Progenitor cell of endocrine pancreas (in vitro differentiated cells): ENCODE measurements around the gene ARHGAP15. TPM values are rescaled to one million over a fixed set of nuclear protein-coding genes. Genes with fewer than 3 reads are reported as not detected.

Experiments used
- DNase-seq: peaks from one replicate; pipeline ENCODE4 v3.0.0; 2021; ENCODE audit warnings: low spot score; ENCODE audit not compliant: unreplicated experiment
- H3K27ac Mint-ChIP-seq: 2 replicates; pipeline ENCODE4 v1.8.0; 2021; ENCODE audit warnings: mild to moderate bottlenecking, moderate library complexity, mixed read lengths
- H3K27me3 Mint-ChIP-seq: 2 replicates; pipeline ENCODE4 v1.8.0; 2021; ENCODE audit warnings: mixed read lengths
- H3K36me3 Mint-ChIP-seq: 2 replicates; pipeline ENCODE4 v1.8.0; 2022; ENCODE audit warnings: mixed read lengths; ENCODE audit not compliant: insufficient read depth
- H3K4me1 Mint-ChIP-seq: 2 replicates; pipeline ENCODE4 v1.8.0; 2021; ENCODE audit warnings: low read depth, mixed read lengths
- H3K4me3 Mint-ChIP-seq: 2 replicates; pipeline ENCODE4 v1.8.0; 2021; ENCODE audit warnings: low read depth, mild to moderate bottlenecking, moderate library complexity, mixed read lengths
- H3K9me3 Mint-ChIP-seq: 2 replicates; pipeline ENCODE4 v1.8.0; 2021; ENCODE audit warnings: low read depth, mixed read lengths
- total RNA-seq: library from RNA; stranded (reverse); gene quantifications from 2 replicates; pipeline ENCODE4 v1.2.1, GENCODE V29; 2021
- TF ChIP-seq, protein P1 (sequence below): fragments of 200-600 bp; sonication (generic); IDR thresholded peaks from one replicate; pipeline ENCODE4 v1.5.0; 2021; ENCODE audit warnings: antibody characterized with exemption, mild to moderate bottlenecking; ENCODE audit not compliant: unreplicated experiment

Gene ARHGAP15
- total RNA-seq, 1 donor from 2014 or later = not detected

DNA sequence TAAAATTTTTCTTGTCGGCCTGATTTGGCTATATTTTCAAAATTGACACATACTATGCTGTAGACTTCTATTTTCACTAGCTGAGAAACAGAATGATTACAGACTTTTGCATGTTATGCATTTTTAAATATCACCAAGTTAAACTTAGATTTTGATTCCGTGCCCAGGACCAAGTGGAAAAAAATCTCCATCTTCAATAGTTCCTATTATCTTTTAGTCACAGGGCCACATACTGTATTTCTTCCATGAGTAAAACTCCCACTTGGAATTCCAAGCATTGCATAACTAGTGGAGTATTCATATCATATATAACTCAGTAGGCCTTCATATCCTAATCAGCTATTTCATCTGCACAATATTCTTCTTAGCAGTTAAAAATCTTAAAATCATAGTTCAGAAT lies 470.9 kb downstream of the ARHGAP15 start:
- H3K36me3 Mint-ChIP-seq = no peaks in the 10 kb centered on the region
- peaks cover 2% of the 10 kb centered on the region for H3K9me3 Mint-ChIP-seq
- no peak overlapping the region for H3K27ac Mint-ChIP-seq
- peaks cover 30% of the 10 kb centered on the region for H3K27me3 Mint-ChIP-seq
- DNase-seq = no peak
- H3K4me3 Mint-ChIP-seq = no peak overlapping the region
- TF ChIP-seq, protein P1, sequence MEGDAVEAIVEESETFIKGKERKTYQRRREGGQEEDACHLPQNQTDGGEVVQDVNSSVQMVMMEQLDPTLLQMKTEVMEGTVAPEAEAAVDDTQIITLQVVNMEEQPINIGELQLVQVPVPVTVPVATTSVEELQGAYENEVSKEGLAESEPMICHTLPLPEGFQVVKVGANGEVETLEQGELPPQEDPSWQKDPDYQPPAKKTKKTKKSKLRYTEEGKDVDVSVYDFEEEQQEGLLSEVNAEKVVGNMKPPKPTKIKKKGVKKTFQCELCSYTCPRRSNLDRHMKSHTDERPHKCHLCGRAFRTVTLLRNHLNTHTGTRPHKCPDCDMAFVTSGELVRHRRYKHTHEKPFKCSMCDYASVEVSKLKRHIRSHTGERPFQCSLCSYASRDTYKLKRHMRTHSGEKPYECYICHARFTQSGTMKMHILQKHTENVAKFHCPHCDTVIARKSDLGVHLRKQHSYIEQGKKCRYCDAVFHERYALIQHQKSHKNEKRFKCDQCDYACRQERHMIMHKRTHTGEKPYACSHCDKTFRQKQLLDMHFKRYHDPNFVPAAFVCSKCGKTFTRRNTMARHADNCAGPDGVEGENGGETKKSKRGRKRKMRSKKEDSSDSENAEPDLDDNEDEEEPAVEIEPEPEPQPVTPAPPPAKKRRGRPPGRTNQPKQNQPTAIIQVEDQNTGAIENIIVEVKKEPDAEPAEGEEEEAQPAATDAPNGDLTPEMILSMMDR = no peak
- peaks cover 18% of the 10 kb centered on the region for H3K4me1 Mint-ChIP-seq

DNA sequence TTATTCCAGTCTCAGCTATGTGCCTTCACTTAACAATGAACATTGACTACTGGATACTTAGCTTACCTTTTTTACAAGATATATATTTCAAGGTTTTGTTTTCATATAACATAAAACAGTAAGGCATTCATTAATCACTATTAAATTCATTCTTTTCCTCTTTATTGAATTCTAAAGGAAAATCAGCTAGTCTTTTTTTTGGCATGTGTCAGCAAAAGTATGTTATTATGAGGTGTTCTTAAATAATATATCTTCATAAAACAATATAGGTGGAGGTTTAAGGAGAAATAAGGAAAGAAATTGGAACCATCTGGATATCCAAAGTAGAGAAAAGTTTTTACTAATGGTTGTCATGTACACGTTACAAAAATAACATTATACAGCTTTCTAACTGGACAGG lies 472.6 kb downstream of the ARHGAP15 start:
- no peaks in the 10 kb centered on the region for H3K36me3 Mint-ChIP-seq
- H3K27ac Mint-ChIP-seq = no peak overlapping the region
- H3K4me1 Mint-ChIP-seq = peaks cover 18% of the 10 kb centered on the region
- peaks cover 2% of the 10 kb centered on the region for H3K9me3 Mint-ChIP-seq
- H3K4me3 Mint-ChIP-seq = no peak overlapping the region
- no peak for DNase-seq
- H3K27me3 Mint-ChIP-seq = peaks cover 35% of the 10 kb centered on the region
- TF ChIP-seq, protein P1 = no peak

DNA sequence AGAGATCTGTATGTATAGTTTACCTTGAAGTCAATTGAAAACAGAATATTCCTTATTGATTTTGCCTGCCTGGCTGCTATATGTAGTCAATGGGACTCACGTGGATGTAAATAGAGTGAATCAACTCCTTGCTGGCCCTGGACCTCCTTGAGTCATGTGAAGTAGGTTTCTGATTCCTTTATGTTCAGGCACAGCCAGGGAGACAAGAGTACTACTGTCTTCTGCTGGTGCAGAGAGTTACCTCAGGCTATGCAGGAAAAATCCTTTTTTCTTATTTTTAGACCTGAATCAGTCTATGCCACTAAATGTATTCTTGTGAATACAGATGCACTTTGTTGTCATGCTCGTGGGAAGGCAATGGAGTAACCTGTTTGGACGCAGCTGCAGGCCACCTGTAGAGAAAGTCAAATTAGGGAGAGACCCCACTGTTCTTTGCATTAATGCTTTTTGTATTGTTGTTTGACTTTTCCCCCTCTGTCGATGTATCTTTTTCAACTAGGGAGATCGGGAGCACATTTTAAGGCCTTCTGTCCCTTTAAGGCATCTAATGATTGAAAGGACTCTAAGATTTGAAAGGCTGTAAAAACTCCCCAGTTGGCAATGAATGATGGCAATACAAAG lies 473.9 kb downstream of the ARHGAP15 start:
- Mint-ChIP-seq H3K4me1 (peaks cover 31% of the 10 kb centered on the region), H3K36me3 (no peaks in the 10 kb centered on the region), H3K4me3 (peak overlapping the region; percentile 9), H3K27me3 (peaks cover 42% of the 10 kb centered on the region), H3K27ac (no peak overlapping the region), H3K9me3 (no peaks in the 10 kb centered on the region)
- TF ChIP-seq, protein P1 = no peak
- DNase-seq = no peak

DNA sequence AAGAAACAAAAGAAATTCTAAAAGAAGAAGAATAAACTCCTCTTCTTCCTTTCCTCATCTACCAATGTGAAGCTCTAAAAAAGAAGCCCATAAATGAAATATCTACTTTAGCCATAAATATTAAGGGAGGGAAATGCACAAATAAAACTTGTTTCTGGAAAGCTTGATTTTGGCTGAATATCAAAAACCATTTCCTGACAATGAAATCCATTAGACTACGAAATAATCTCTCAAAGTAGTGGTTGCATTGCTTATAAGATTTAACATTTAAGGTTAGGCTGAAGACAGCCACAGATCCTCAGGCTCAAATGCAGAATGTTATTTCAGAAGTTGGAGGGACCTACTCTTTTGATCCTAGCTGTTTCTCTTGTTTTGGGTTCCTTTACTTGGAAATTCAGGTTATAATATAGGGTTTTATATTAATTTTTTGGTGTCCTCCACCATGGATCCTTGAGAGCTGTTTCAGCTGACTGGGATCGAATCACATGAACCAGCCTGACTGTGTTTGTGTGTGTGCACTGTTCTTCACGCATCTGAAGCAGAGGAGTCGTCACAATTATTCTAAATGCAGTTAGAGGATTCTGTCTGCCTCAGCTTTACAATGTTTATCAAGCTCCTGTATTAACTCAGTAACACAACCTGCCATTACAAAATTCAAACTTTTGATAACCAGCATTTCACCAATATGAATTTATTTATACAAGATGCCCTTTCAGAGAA lies 474.8 kb downstream of the ARHGAP15 start:
- no peak for DNase-seq
- H3K4me1 Mint-ChIP-seq = peaks cover 32% of the 10 kb centered on the region
- H3K27ac Mint-ChIP-seq = peak overlapping the region; percentile 37
- no peaks in the 10 kb centered on the region for H3K36me3 Mint-ChIP-seq
- H3K4me3 Mint-ChIP-seq = no peak overlapping the region
- no peaks in the 10 kb centered on the region for H3K9me3 Mint-ChIP-seq
- TF ChIP-seq, protein P1 = no peak
- H3K27me3 Mint-ChIP-seq = peaks cover 42% of the 10 kb centered on the region

DNA sequence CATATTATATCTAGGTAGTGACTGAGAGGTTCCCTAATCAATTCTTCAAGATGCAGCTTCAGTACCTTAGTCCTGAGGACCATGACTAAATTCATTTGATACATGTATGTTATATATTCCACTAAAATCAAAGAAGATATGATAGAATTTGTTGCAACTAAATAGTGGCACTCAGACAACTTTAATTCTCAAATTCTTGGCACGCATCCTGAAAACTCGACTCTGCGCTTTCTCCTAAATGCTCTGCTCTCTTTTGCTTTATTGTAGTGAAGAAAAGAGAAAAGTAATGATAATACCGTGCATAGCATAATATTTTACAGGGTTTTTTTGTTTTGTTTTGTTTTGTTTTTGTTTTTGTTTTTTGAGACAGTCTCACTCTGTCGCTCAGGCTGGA lies 475.3 kb downstream of the ARHGAP15 start:
- DNase-seq = no peak
- Mint-ChIP-seq H3K4me1 (peaks cover 32% of the 10 kb centered on the region), H3K27me3 (peaks cover 39% of the 10 kb centered on the region), H3K36me3 (no peaks in the 10 kb centered on the region), H3K4me3 (no peak overlapping the region), H3K27ac (no peak overlapping the region), H3K9me3 (no peaks in the 10 kb centered on the region)
- TF ChIP-seq, protein P1 = no peak
